Measurements from ENCODE around the gene LHFPL6. TPM values are rescaled to one million over a fixed set of nuclear protein-coding genes. Genes with fewer than 3 reads are reported as not detected.
A peak's percentile ranks its signal among the peaks of the same experiment; 100 is the strongest.

LHFPL6 gene
- total and polyA plus RNA-seq, 12 donors, result 41.5 to 65.8 (median 55.4) TPM

DNA sequence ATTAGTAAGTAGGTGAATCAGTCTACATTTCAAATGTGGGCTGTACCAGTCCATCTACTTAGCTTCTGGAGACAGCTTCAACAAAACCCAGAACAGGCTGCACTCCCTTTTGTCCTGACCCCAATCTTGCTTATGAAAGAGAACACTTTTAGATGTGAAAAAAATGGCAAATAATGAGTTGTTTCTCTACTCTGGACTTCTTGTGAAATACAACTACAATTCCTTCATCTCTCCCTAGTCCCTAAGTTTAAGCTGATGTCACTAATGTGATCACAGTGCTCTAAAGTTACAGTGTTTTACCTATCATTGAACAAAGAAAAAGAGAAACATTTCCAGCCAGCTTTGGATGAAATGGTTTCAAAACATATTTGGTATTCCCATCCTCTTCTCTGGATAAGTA lies 183.9 kb downstream of the LHFPL6 start:
- intact Hi-C loops (cut with DNase I), result loop anchor here in 7 of 10 donors (5.0 to 10.0 kb wide), 6 partner anchors 33 to 374 kb away; partner anchors contain the start of gene LHFPL6 (in 2 of the 7)
- Histone ChIP-seq H3K9me3 (no peaks in the 10 kb centered on the region), H3K27me3 (no peaks in the 10 kb centered on the region), H3K4me3 (no peak overlapping the region), H3K27ac (peak overlapping the region in 2 of 10 donors; percentile 1 to 87), H3K36me3 (no peaks in the 10 kb centered on the region), H3K4me1 (peaks cover 9 to 84% (median 64%) of the 10 kb centered on the region in 9 donors)
- no peak for DNase-seq
- ATAC-seq, result no peak
- TF ChIP-seq, protein P1, sequence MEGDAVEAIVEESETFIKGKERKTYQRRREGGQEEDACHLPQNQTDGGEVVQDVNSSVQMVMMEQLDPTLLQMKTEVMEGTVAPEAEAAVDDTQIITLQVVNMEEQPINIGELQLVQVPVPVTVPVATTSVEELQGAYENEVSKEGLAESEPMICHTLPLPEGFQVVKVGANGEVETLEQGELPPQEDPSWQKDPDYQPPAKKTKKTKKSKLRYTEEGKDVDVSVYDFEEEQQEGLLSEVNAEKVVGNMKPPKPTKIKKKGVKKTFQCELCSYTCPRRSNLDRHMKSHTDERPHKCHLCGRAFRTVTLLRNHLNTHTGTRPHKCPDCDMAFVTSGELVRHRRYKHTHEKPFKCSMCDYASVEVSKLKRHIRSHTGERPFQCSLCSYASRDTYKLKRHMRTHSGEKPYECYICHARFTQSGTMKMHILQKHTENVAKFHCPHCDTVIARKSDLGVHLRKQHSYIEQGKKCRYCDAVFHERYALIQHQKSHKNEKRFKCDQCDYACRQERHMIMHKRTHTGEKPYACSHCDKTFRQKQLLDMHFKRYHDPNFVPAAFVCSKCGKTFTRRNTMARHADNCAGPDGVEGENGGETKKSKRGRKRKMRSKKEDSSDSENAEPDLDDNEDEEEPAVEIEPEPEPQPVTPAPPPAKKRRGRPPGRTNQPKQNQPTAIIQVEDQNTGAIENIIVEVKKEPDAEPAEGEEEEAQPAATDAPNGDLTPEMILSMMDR (IDR thresholded peaks at IDR 0.05), result no peak

DNA sequence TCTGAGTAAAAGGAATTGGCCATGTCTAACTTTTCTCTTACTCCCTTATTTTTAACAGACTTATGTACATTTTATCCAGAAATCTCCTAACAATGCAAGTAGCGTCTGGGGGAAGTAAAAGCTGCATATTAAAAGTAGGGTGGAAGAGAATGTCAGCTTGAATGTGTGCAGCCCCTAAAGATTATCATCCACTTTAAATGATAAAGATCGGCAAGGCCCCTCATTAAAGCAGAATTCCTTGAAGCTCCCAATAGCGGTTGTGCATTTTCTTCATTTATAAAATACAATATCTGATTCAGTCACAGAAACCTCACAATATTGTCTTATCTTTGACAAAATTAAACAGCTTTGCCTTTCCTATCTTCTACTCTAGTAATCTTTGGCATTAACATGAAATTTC lies 184.6 kb downstream of the LHFPL6 start:
- TF ChIP-seq, protein P1 (IDR thresholded peaks at IDR 0.05), result no peak
- Histone ChIP-seq H3K9me3 (no peaks in the 10 kb centered on the region), H3K27ac (peak overlapping the region in 2 of 10 donors; percentile 1 to 87), H3K4me1 (peaks cover 9 to 82% (median 61%) of the 10 kb centered on the region in 9 donors), H3K36me3 (no peaks in the 10 kb centered on the region), H3K27me3 (no peaks in the 10 kb centered on the region), H3K4me3 (no peak overlapping the region)
- ATAC-seq (no peak), DNase-seq (no peak)
- 75 to 82% methylated on average over 3 of the region's 3 CpGs for WGBS, 2 donors
- intact Hi-C loops (cut with DNase I), result loop anchor here in 7 of 10 donors (5.0 to 10.0 kb wide), 6 partner anchors 34 to 374 kb away; partner anchors contain the start of gene LHFPL6 (in 2 of the 7)

DNA sequence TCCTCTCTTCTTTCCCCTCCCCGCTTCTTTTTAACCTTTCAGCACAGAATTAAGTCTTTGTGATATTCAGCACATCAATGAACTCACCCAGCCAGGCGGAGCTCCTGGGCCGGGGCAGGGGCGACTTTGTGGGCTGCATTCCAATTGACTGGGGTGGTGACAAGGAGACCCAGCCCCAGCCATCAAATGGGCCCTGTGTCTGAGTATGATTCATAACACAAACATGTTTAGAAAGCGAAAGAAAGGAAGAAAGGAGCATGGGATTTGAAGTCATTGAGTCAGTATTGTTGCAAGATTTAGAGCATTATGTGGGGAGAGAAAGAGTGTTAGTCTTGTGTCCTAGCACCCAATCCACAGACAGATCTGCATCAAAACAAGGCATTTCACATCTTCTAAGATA lies 185.3 kb downstream of the LHFPL6 start:
- intact Hi-C loops (cut with DNase I), result loop anchor here in 8 of 10 donors (2.0 to 10.0 kb wide), 7 partner anchors 35 to 373 kb away; partner anchors contain the start of gene LHFPL6 (in 2 of the 8)
- no peaks in the 10 kb centered on the region for H3K27me3 ChIP-seq
- H3K4me3 ChIP-seq, result peak overlapping the region in 3 of 10 donors; percentile 4 to 24 (median 13)
- DNase-seq, result no peak
- TF ChIP-seq, protein P1 (IDR thresholded peaks at IDR 0.05), result no peak
- no peaks in the 10 kb centered on the region for H3K36me3 ChIP-seq
- WGBS, 2 donors, result 56 to 61% methylated on average over 5 of the region's 5 CpGs
- peak overlapping the region; percentile 9 to 87 (median 46) for H3K27ac ChIP-seq
- peak in 3 of 8 donors; percentile 25 to 41 (median 38) for ATAC-seq
- H3K9me3 ChIP-seq, result no peaks in the 10 kb centered on the region
- H3K4me1 ChIP-seq, result peaks cover 9 to 80% (median 56%) of the 10 kb centered on the region in 9 donors

DNA sequence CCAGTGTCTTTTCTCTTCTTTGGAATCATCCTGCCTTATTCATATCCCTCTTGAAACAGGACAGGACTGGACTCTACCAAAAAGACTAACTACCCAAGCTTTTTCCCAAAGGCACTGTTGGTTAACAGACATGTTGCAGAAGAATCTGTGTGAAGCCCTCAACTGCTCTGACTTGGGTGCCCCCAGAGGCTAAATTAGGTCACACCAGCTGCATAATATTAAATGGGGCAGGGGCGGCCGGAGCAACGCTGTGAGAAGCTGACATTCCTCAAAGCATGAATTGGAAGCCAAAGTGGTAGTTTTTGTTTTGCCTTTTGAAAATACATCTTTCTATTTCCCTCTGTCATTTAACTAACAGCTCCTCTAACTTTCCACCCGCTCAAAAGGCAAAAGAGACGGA lies 185.9 kb downstream of the LHFPL6 start:
- no peaks in the 10 kb centered on the region for H3K36me3 ChIP-seq
- WGBS, 2 donors, result 46 to 72% methylated on average over 5 of the region's 5 CpGs
- TF ChIP-seq, protein P1 (IDR thresholded peaks at IDR 0.05), result peak in 6 of 9 donors; percentile 14 to 41 (median 27)
- H3K27ac ChIP-seq, result peak overlapping the region; percentile 9 to 87 (median 46)
- H3K4me1 ChIP-seq, result peaks cover 9 to 84% (median 56%) of the 10 kb centered on the region in 9 donors
- ATAC-seq (peak in 3 of 8 donors; percentile 22 to 31 (median 24)), DNase-seq (no peak)
- H3K4me3 ChIP-seq, result peak overlapping the region in 3 of 10 donors; percentile 4 to 24 (median 13)
- intact Hi-C loops (cut with DNase I), result loop anchor here in 8 of 10 donors (2.0 to 10.0 kb wide), 7 partner anchors 35 to 372 kb away; partner anchors contain the start of gene LHFPL6 (in 2 of the 8)
- H3K9me3 ChIP-seq, result no peaks in the 10 kb centered on the region
- no peaks in the 10 kb centered on the region for H3K27me3 ChIP-seq

Measured in heart right ventricle (tissue), 16 donors.